RWPE1 (cell line): ENCODE data around the gene SPON1.

Source experiments
- CTCF ChIA-PET: fragments of 350-600 bp; sonication (Branson Sonifier 250); formaldehyde crosslinking; extraction: SDS; loops from one replicate; lab custom pipeline; 2021; lab: Yijun Ruan, JAX
- POLR2A ChIA-PET: fragments of 400-600 bp; formaldehyde crosslinking; extraction: SDS; loops from one replicate; lab custom pipeline; 2020; ENCODE audit warnings: antibody characterized with exemption; ENCODE audit not compliant: low non-redundant PET; lab: Yijun Ruan, JAX
- DNase-seq: peaks from one replicate; pipeline ENCODE4 v3.0.0; 2012; ENCODE audit warnings: low spot score
- H3K27ac ChIP-seq: fragments of 450-650 bp; 2 replicates; pipeline ENCODE4 v1.5.1; 2017
- CTCF ChIP-seq: fragments of 450-650 bp; conservative IDR thresholded peaks from 2 replicates; pipeline ENCODE4 v1.5.1; 2017; ENCODE audit warnings: low read depth, mild to moderate bottlenecking

SPON1 gene

DNA sequence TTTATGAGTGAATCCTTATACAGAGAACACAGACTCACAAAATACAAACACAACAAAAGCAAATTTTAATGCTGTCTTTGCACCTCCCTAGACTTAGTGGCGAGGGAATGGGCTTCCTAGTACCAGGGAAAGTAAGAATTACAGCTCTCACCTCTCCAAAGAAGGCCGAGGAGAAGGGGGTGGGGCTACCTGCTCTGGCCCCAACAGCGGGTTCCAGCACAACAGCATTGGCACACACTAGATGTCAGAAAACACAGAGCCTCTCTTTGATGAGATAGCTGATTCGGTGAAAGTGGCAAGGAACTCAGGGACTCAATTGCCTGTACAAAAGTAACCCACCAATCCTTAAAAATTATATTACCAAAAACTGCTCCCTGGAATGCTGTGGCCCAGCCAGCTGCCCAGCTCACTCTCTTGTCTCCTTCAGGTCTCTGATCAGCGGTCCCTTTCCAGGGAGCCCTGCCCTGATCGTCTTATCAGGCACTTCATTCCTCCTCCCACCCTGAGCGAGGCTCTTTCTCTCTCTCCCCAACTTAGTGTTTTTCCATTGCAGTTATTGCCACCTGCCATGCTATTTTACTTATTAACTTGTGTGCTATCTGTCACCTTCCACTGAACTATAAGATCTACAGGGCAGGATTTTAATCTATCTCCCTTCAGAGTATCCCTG lies 30.7 kb downstream of the SPON1 start:
- ChIA-PET POLR2A (no interaction called here), CTCF (interaction anchor here (0.7 to 0.8 kb wide), 2 partner anchors 119 to 271 kb away, joined by 3 to 5 read pairs; no protein-coding TSS in a partner anchor)
- H3K27ac ChIP-seq: no peak overlapping the region
- no peak for DNase-seq
- no peak for TF ChIP-seq CTCF

- ChIA-PET POLR2A (no interaction called here), CTCF (no interaction called here)
- no peak overlapping the region for H3K27ac ChIP-seq
- DNase-seq: no peak
- no peak for TF ChIP-seq CTCF
Measured at GRCh38 chr11:13997881-13998280, 35.4 kb downstream of the SPON1 start.

DNA sequence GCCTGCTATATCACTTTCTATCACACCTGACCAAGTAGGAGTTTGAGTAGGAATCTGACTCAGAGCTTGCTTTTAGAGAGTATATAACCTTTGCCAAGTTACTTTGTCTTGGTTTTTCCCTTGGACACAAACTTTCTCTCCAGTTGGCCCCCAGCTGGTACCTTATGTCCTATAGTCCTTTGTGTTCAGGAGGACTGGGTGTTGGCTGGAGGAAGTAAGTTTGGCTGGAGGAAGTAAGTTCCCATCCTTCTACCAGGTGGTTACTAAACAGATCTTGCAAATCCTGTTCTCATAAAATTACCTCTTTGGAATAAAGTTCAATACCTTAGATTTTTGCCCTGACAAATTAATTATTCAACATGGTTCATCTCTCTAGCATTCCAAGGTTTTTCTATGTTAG lies 37.2 kb downstream of the SPON1 start:
- POLR2A ChIA-PET: no interaction called here
- CTCF ChIA-PET: no interaction called here
- no peak for TF ChIP-seq CTCF

GRCh38 chr11:14001597-14001996 lies 39.1 kb downstream of the SPON1 start:
- POLR2A ChIA-PET: no interaction called here
- DNase-seq: no peak
- no peak for TF ChIP-seq CTCF
- CTCF ChIA-PET: no interaction called here
- H3K27ac ChIP-seq: no peak overlapping the region

More for the DNA sequence above, 37.2 kb downstream of the SPON1 start:
- no peak overlapping the region for H3K27ac ChIP-seq
- DNase-seq: no peak

- no peak for DNase-seq
- CTCF ChIA-PET: no interaction called here
- POLR2A ChIA-PET: no interaction called here
- H3K27ac ChIP-seq: no peak overlapping the region
- TF ChIP-seq CTCF: no peak
Measured at GRCh38 chr11:14007566-14007965, 45.0 kb downstream of the SPON1 start.

DNA sequence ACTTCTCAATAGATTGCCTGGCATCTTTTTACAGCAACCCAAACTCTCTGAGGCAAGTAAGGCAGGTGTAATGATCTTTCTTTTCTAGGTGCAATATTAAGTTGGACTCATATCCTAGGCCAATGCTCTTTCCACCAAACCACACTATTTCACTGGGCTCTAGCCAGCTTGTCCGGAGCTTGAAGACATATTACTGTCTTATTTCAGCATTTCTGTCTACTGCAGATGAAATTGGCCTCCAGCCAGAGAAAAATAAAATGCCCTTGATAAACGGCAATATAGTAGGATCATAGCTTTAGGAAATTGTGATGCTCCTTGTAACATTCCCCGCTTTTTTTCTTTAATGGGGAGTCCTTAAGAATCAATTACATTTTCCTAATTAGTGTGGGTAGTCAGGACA lies 48.1 kb downstream of the SPON1 start:
- no peak overlapping the region for H3K27ac ChIP-seq
- no peak for DNase-seq
- no peak for TF ChIP-seq CTCF
- ChIA-PET POLR2A (no interaction called here), CTCF (no interaction called here)
